Smooth muscle cell (in vitro differentiated cells): ENCODE results near the gene KRT28. TPM values are rescaled to one million over a fixed set of nuclear protein-coding genes. Genes with fewer than 3 reads are reported as not detected.
"Not testable (repeated sequence)": the region's sequence is repeated elsewhere in the genome, so short reads cannot be mapped to it uniquely, and the experiment has no call there.

Experiments
- DNase-seq: peaks from one replicate; lab custom pipeline; 2025; ENCODE audit not compliant: unreplicated experiment; lab: John Stamatoyannopoulos, UW
- H2AFZ ChIP-seq: fragments of 200-600 bp; sonication (generic); 2 replicates; pipeline ENCODE4 v1.6.0; 2016; ENCODE audit warnings: antibody characterized with exemption, low read depth, mild to moderate bottlenecking
- H3F3A ChIP-seq: fragments of 200-600 bp; sonication (generic); 2 replicates; pipeline ENCODE4 v1.6.0; 2017; ENCODE audit warnings: antibody characterized with exemption, low read depth
- H3K27ac ChIP-seq: fragments of 200-600 bp; sonication (generic); 2 replicates; pipeline ENCODE4 v1.5.1; 2016; ENCODE audit warnings: low read depth, mild to moderate bottlenecking
- H3K27me3 ChIP-seq: fragments of 200-600 bp; sonication (generic); 2 replicates; pipeline ENCODE4 v1.6.1; 2016; ENCODE audit warnings: low read depth, mild to moderate bottlenecking
- H3K36me3 ChIP-seq: fragments of 200-600 bp; sonication (generic); 2 replicates; pipeline ENCODE4 v1.5.1; 2016; ENCODE audit warnings: low read depth
- H3K4me1 ChIP-seq: fragments of 200-600 bp; sonication (generic); 2 replicates; pipeline ENCODE4 v1.5.1; 2016; ENCODE audit warnings: low read depth
- H3K4me2 ChIP-seq: fragments of 200-600 bp; sonication (generic); 2 replicates; pipeline ENCODE4 v1.6.0; 2016; ENCODE audit warnings: mild to moderate bottlenecking
- H3K4me3 ChIP-seq: fragments of 200-600 bp; sonication (generic); 2 replicates; pipeline ENCODE4 v1.5.1; 2016; ENCODE audit warnings: mild to moderate bottlenecking
- H3K79me2 ChIP-seq: fragments of 200-600 bp; sonication (generic); 2 replicates; pipeline ENCODE4 v1.6.0; 2016; ENCODE audit warnings: low read depth, mild to moderate bottlenecking
- H3K9ac ChIP-seq: fragments of 200-600 bp; sonication (generic); 2 replicates; pipeline ENCODE4 v1.6.0; 2016; ENCODE audit warnings: low read depth
- H3K9me3 ChIP-seq: fragments of 200-600 bp; sonication (generic); replicated peaks from 2 replicates; pipeline ENCODE4 v1.5.1; 2016; ENCODE audit warnings: low read depth
- H4K20me1 ChIP-seq: fragments of 200-600 bp; sonication (generic); 2 replicates; pipeline ENCODE4 v1.6.0; 2016; ENCODE audit warnings: low read depth
- CTCF ChIP-seq: fragments of 200-600 bp; sonication (generic); IDR thresholded peaks from 2 replicates; pipeline ENCODE4 v1.5.1; 2017; ENCODE audit warnings: borderline replicate concordance, mild to moderate bottlenecking, antibody characterized with exemption; ENCODE audit not compliant: insufficient read depth, poor library complexity, severe bottlenecking
- WGBS: methylation state at CpG from one replicate; pipeline ENCODE4 v1.1.7; 2016; ENCODE audit warnings: low lambda C conversion rate; 5-methylcytosine and 5-hydroxymethylcytosine counted together
- polyA plus RNA-seq: library from polyadenylated mRNA; unstranded; fragments of >200 nt; fragmentation: Nextera tagmentation; extraction: Ambion mirVana; gene quantifications from 2 replicates; pipeline ENCODE4 v1.2.1, GENCODE V29; 2016
- total RNA-seq: library from RNA; depleted of rRNA; stranded (reverse); fragments of >200 nt; gene quantifications from 2 replicates; pipeline ENCODE4 v1.2.3, GENCODE V29; 2014

The KRT28 gene
- total and polyA plus RNA-seq, 2 experiments from 2014 or later, result not detected

- H2AFZ ChIP-seq, result no peak overlapping the region
- no peaks in the 10 kb centered on the region for H3K4me1 ChIP-seq
- peaks cover 34% of the 10 kb centered on the region for H3K27me3 ChIP-seq
- no peaks in the 10 kb centered on the region for H3K36me3 ChIP-seq
- no peak overlapping the region for H3K27ac ChIP-seq
- no peak overlapping the region for H3K4me2 ChIP-seq
- H4K20me1 ChIP-seq, result no peaks in the 10 kb centered on the region
- 92% methylated on average over 14 of the region's 14 CpGs for WGBS
- H3K79me2 ChIP-seq, result no peaks in the 10 kb centered on the region
- DNase-seq, result no peak
- no peak for TF ChIP-seq CTCF
- H3F3A ChIP-seq, result no peaks in the 10 kb centered on the region
- no peak overlapping the region for H3K4me3 ChIP-seq
- H3K9me3 ChIP-seq, result no peaks in the 10 kb centered on the region
- H3K9ac ChIP-seq, result no peak overlapping the region
Measured at GRCh38 chr17:40751065-40751464, 48.7 kb downstream of the KRT28 start.

GRCh38 chr17:40750391-40750790 is 49.4 kb downstream of the KRT28 start:
- no peak for DNase-seq
- Histone ChIP-seq H3F3A (no peaks in the 10 kb centered on the region), H3K9ac (no peak overlapping the region), H3K27me3 (peaks cover 37% of the 10 kb centered on the region), H3K4me1 (no peaks in the 10 kb centered on the region), H3K36me3 (no peaks in the 10 kb centered on the region), H3K4me2 (no peak overlapping the region), H2AFZ (no peak overlapping the region), H3K4me3 (no peak overlapping the region), H3K9me3 (no peaks in the 10 kb centered on the region), H3K27ac (no peak overlapping the region), H4K20me1 (no peaks in the 10 kb centered on the region), H3K79me2 (no peaks in the 10 kb centered on the region)
- no peak for TF ChIP-seq CTCF
- WGBS, result 94% methylated on average over 6 of the region's 6 CpGs

GRCh38 chr17:40748666-40749065 is 51.1 kb downstream of the KRT28 start:
- not testable (repeated sequence) for H3K36me3 ChIP-seq, DNase-seq, H4K20me1 ChIP-seq, H2AFZ ChIP-seq, H3K9me3 ChIP-seq, H3K4me3 ChIP-seq, H3K9ac ChIP-seq, H3K27ac ChIP-seq, H3K79me2 ChIP-seq, H3K4me1 ChIP-seq, H3F3A ChIP-seq, H3K4me2 ChIP-seq
- H3K27me3 ChIP-seq, result peaks cover 37% of the 10 kb centered on the region
- WGBS, result 80% methylated on average over 1 of the region's 1 CpG

Other genes starting within 250 kb of the KRT28 start
- gene CCR7, start 234.5 kb downstream of the KRT28 start, total RNA-seq, result not detected in 2 replicates
- gene CCR7, start 234.5 kb downstream of the KRT28 start, polyA plus RNA-seq, result not detected in 2 replicates
- gene SMARCE1, start 152.1 kb downstream of the KRT28 start, total RNA-seq, result 87.5 and 95.9 TPM in 2 replicates
- 101 and 115 TPM in 2 replicates for gene SMARCE1, start 152.1 kb downstream of the KRT28 start, polyA plus RNA-seq
- not detected in 2 replicates for gene KRT222, start 134.8 kb downstream of the KRT28 start, total RNA-seq
- not detected in 2 replicates for gene KRT222, start 134.8 kb downstream of the KRT28 start, polyA plus RNA-seq
- not detected in 2 replicates for gene KRT24, start 96.2 kb downstream of the KRT28 start, total RNA-seq
- not detected in 2 replicates for gene KRT24, start 96.2 kb downstream of the KRT28 start, polyA plus RNA-seq
- not detected in 2 replicates for gene KRT25, start 44.6 kb downstream of the KRT28 start, total RNA-seq
- not detected in 2 replicates for gene KRT25, start 44.6 kb downstream of the KRT28 start, polyA plus RNA-seq
- not detected in 2 replicates for gene KRT26, start 27.8 kb downstream of the KRT28 start, total RNA-seq
- gene KRT26, start 27.8 kb downstream of the KRT28 start, polyA plus RNA-seq, result not detected in 2 replicates
- gene KRT27, start 17.4 kb downstream of the KRT28 start, total RNA-seq, result 1.1 TPM in 1 of 2 replicates, not detected in the other
- 0.32 and 0.54 TPM in 2 replicates for gene KRT27, start 17.4 kb downstream of the KRT28 start, polyA plus RNA-seq
- gene KRT10, start 22.7 kb upstream of the KRT28 start, total RNA-seq, result 29.0 and 48.0 TPM in 2 replicates
- 186 and 189 TPM in 2 replicates for gene KRT10, start 22.7 kb upstream of the KRT28 start, polyA plus RNA-seq
- not detected in 2 replicates for gene KRT12, start 67.3 kb upstream of the KRT28 start, total RNA-seq
- not detected in 2 replicates for gene KRT12, start 67.3 kb upstream of the KRT28 start, polyA plus RNA-seq
- not detected in 2 replicates for gene KRT20, start 85.3 kb upstream of the KRT28 start, total RNA-seq
- gene KRT20, start 85.3 kb upstream of the KRT28 start, polyA plus RNA-seq, result not detected in 2 replicates
- gene KRT23, start 137.7 kb upstream of the KRT28 start, total RNA-seq, result 39.7 and 46.3 TPM in 2 replicates
- 4.5 and 14.4 TPM in 2 replicates for gene KRT23, start 137.7 kb upstream of the KRT28 start, polyA plus RNA-seq
- not detected in 2 replicates for gene KRT39, start 167.0 kb upstream of the KRT28 start, total RNA-seq
- not detected in 2 replicates for gene KRT39, start 167.0 kb upstream of the KRT28 start, polyA plus RNA-seq
- gene KRT40, start 184.4 kb upstream of the KRT28 start, total RNA-seq, result not detected in 2 replicates
- gene KRT40, start 184.4 kb upstream of the KRT28 start, polyA plus RNA-seq, result not detected in 2 replicates
- not detected in 2 replicates for gene KRTAP3-3, start 194.2 kb upstream of the KRT28 start, total RNA-seq
- not detected in 2 replicates for gene KRTAP3-3, start 194.2 kb upstream of the KRT28 start, polyA plus RNA-seq
- not detected in 2 replicates for gene KRTAP3-2, start 199.9 kb upstream of the KRT28 start, total RNA-seq
- gene KRTAP3-2, start 199.9 kb upstream of the KRT28 start, polyA plus RNA-seq, result not detected in 2 replicates
- gene KRTAP3-1, start 209.2 kb upstream of the KRT28 start, total RNA-seq, result 0.49 and 1.5 TPM in 2 replicates
- gene KRTAP3-1, start 209.2 kb upstream of the KRT28 start, polyA plus RNA-seq, result 0.29 and 1.8 TPM in 2 replicates
- 3.0 TPM in 1 of 2 replicates, not detected in the other for gene KRTAP1-5, start 227.2 kb upstream of the KRT28 start, total RNA-seq
- 1.1 TPM in 1 of 2 replicates, not detected in the other for gene KRTAP1-5, start 227.2 kb upstream of the KRT28 start, polyA plus RNA-seq
- gene KRTAP1-4, start 230.2 kb upstream of the KRT28 start, total RNA-seq, result not detected in 2 replicates
- gene KRTAP1-4, start 230.2 kb upstream of the KRT28 start, polyA plus RNA-seq, result not detected in 2 replicates
- not detected in 2 replicates for gene KRTAP1-3, start 234.9 kb upstream of the KRT28 start, total RNA-seq
- not detected in 2 replicates for gene KRTAP1-3, start 234.9 kb upstream of the KRT28 start, polyA plus RNA-seq
- not detected in 2 replicates for gene KRTAP1-1, start 241.5 kb upstream of the KRT28 start, total RNA-seq
- gene KRTAP1-1, start 241.5 kb upstream of the KRT28 start, polyA plus RNA-seq, result not detected in 2 replicates
- gene KRTAP2-1, start 247.4 kb upstream of the KRT28 start, total RNA-seq, result not detected in 2 replicates
- gene KRTAP2-1, start 247.4 kb upstream of the KRT28 start, polyA plus RNA-seq, result not detected in 2 replicates